WTC11 (cell line): ENCODE results near the gene REEP1.

ENCODE experiments used
- ATF2 ChIP-seq: sonication (generic); formaldehyde crosslinking; IDR thresholded peaks from 2 replicates; pipeline ENCODE4 v1.8.1; 2022; ENCODE audit warnings: low read depth, missing genetic modification reagents, borderline replicate concordance
- JAZF1 ChIP-seq: fragments of 250-450 bp; sonication (Bioruptor Pico); IDR thresholded peaks from 2 replicates; pipeline ENCODE4 v1.9.0; 2021; ENCODE audit warnings: moderate library complexity, mild to moderate bottlenecking, inconsistent platforms
- KAT7 ChIP-seq: sonication (generic); formaldehyde crosslinking; IDR thresholded peaks from 2 replicates; pipeline ENCODE4 v1.8.1; 2023; ENCODE audit warnings: missing genetic modification reagents, mild to moderate bottlenecking, borderline replicate concordance
- MAX ChIP-seq: sonication (generic); formaldehyde crosslinking; IDR thresholded peaks from 2 replicates; pipeline ENCODE4 v1.8.0; 2022; ENCODE audit warnings: mild to moderate bottlenecking, missing genetic modification reagents
- USF1 ChIP-seq: sonication (generic); formaldehyde crosslinking; IDR thresholded peaks from 2 replicates; pipeline ENCODE4 v1.8.0; 2022; ENCODE audit warnings: mild to moderate bottlenecking, missing genetic modification reagents

GRCh38 chr2:86256300-86256699, 81.1 kb downstream of the REEP1 start:
- TF ChIP-seq MAX (CRISPR knock-in tag), result no peak
- TF ChIP-seq KAT7, result no peak
- no peak for TF ChIP-seq USF1 (CRISPR knock-in tag)
- no peak for TF ChIP-seq ATF2 (CRISPR knock-in tag)
- TF ChIP-seq JAZF1 (CRISPR knock-in tag), result no peak
